WTC11 (cell line): Measurements from ENCODE around the gene MAP3K6. TPM values are rescaled to one million over a fixed set of nuclear protein-coding genes. Genes with fewer than 3 reads are reported as not detected.
A peak's percentile ranks its signal among the peaks of the same experiment; 100 is the strongest.

Experiments
- ATAC-seq: fragments of 200-7000 bp; cut with Tn5 transposase; 2 replicates; pipeline ENCODE4 v1.10.0; 2021; ENCODE audit warnings: mild to moderate bottlenecking, moderate library complexity
- CTCF ChIA-PET: fragments of 300-600 bp; sonication (Branson Sonifier 250); formaldehyde crosslinking; loops from one replicate; lab custom pipeline; 2021; ENCODE audit warnings: antibody characterized with exemption; lab: Charles Lee
- POLR2A ChIA-PET: fragments of 350-600 bp; sonication (Branson Sonifier 250); formaldehyde crosslinking; loops from one replicate; lab custom pipeline; 2021; ENCODE audit warnings: antibody characterized with exemption; lab: Charles Lee
- DNase-seq: peaks from one replicate; pipeline ENCODE4 v3.0.0; 2021; ENCODE audit warnings: low spot score
- H3K27ac Mint-ChIP-seq: 2 replicates; pipeline ENCODE4 v1.8.0; 2021; ENCODE audit warnings: mixed read lengths
- H3K27me3 Mint-ChIP-seq: 2 replicates; pipeline ENCODE4 v1.8.0; 2021; ENCODE audit warnings: low read depth, mild to moderate bottlenecking, moderate library complexity, mixed read lengths
- H3K36me3 Mint-ChIP-seq: 2 replicates; pipeline ENCODE4 v1.8.0; 2021; ENCODE audit warnings: mixed read lengths
- H3K4me1 Mint-ChIP-seq: 2 replicates; pipeline ENCODE4 v1.8.0; 2022; ENCODE audit warnings: mixed read lengths
- H3K4me3 Mint-ChIP-seq: 2 replicates; pipeline ENCODE4 v1.8.0; 2021; ENCODE audit warnings: mild to moderate bottlenecking, moderate library complexity, mixed read lengths
- H3K9me3 Mint-ChIP-seq: 2 replicates; pipeline ENCODE4 v1.8.0; 2021; ENCODE audit warnings: mixed read lengths
- ARID4B ChIP-seq: sonication (generic); formaldehyde crosslinking; IDR thresholded peaks from 2 replicates; pipeline ENCODE4 v1.8.0; 2023; ENCODE audit warnings: missing genetic modification reagents, mild to moderate bottlenecking, borderline replicate concordance
- ATF2 ChIP-seq: sonication (generic); formaldehyde crosslinking; IDR thresholded peaks from 2 replicates; pipeline ENCODE4 v1.8.1; 2022; ENCODE audit warnings: low read depth, missing genetic modification reagents, borderline replicate concordance
- ATF3 ChIP-seq: sonication (generic); formaldehyde crosslinking; conservative IDR thresholded peaks from 2 replicates; pipeline ENCODE4 v1.8.1; 2022; ENCODE audit warnings: mild to moderate bottlenecking, missing genetic modification reagents
- CREB1 ChIP-seq: sonication (generic); formaldehyde crosslinking; IDR thresholded peaks from 2 replicates; pipeline ENCODE4 v1.8.0; 2023; ENCODE audit warnings: mild to moderate bottlenecking, missing genetic modification reagents
- ELF4 ChIP-seq: sonication (generic); formaldehyde crosslinking; IDR thresholded peaks from 2 replicates; pipeline ENCODE4 v1.8.1; 2022; ENCODE audit warnings: low read depth, mild to moderate bottlenecking, moderate library complexity, missing genetic modification reagents
- GABPB1 ChIP-seq: sonication (generic); formaldehyde crosslinking; IDR thresholded peaks from 2 replicates; pipeline ENCODE4 v1.8.1; 2023; ENCODE audit warnings: mild to moderate bottlenecking, missing genetic modification reagents
- GRHL2 ChIP-seq: fragments of 250-450 bp; sonication (Bioruptor Pico); IDR thresholded peaks from 2 replicates; pipeline ENCODE4 v1.8.0; 2022; ENCODE audit warnings: mild to moderate bottlenecking, moderate library complexity; ENCODE audit not compliant: insufficient replicate concordance, severe bottlenecking
- IRF2 ChIP-seq: sonication (generic); formaldehyde crosslinking; IDR thresholded peaks from 2 replicates; pipeline ENCODE4 v1.8.0; 2022; ENCODE audit warnings: low read depth, missing genetic modification reagents, borderline replicate concordance
- JAZF1 ChIP-seq: fragments of 250-450 bp; sonication (Bioruptor Pico); IDR thresholded peaks from 2 replicates; pipeline ENCODE4 v1.9.0; 2021; ENCODE audit warnings: moderate library complexity, mild to moderate bottlenecking, inconsistent platforms
- MXD4 ChIP-seq: fragments of 250-450 bp; sonication (Bioruptor Pico); IDR thresholded peaks from 2 replicates; pipeline ENCODE4 v1.8.0; 2021; ENCODE audit warnings: mild to moderate bottlenecking, moderate library complexity, borderline replicate concordance
- NFE2L1 ChIP-seq: sonication (generic); formaldehyde crosslinking; IDR thresholded peaks from 2 replicates; pipeline ENCODE4 v1.8.1; 2023; ENCODE audit warnings: missing genetic modification reagents
- NR3C1 ChIP-seq: sonication (generic); formaldehyde crosslinking; conservative IDR thresholded peaks from 2 replicates; pipeline ENCODE4 v1.8.1; 2023; ENCODE audit warnings: low read depth, mild to moderate bottlenecking, missing genetic modification reagents
- PREB ChIP-seq: sonication (generic); formaldehyde crosslinking; IDR thresholded peaks from 2 replicates; pipeline ENCODE4 v1.8.1; 2022; ENCODE audit warnings: mild to moderate bottlenecking, missing genetic modification reagents, moderate library complexity, borderline replicate concordance
- TEAD4 ChIP-seq: sonication (generic); formaldehyde crosslinking; IDR thresholded peaks from 2 replicates; pipeline ENCODE4 v1.8.0; 2022; ENCODE audit warnings: mild to moderate bottlenecking, missing genetic modification reagents
- TP53 ChIP-seq: sonication (generic); formaldehyde crosslinking; IDR thresholded peaks from 2 replicates; pipeline ENCODE4 v1.8.1; 2023; ENCODE audit warnings: mild to moderate bottlenecking, missing genetic modification reagents
- USF1 ChIP-seq: sonication (generic); formaldehyde crosslinking; IDR thresholded peaks from 2 replicates; pipeline ENCODE4 v1.8.0; 2022; ENCODE audit warnings: mild to moderate bottlenecking, missing genetic modification reagents
- ZNF281 ChIP-seq: sonication (generic); formaldehyde crosslinking; IDR thresholded peaks from 2 replicates; pipeline ENCODE4 v1.8.0; 2023; ENCODE audit warnings: mild to moderate bottlenecking, missing genetic modification reagents
- ZNF416 ChIP-seq: fragments of 250-450 bp; sonication (Bioruptor Pico); IDR thresholded peaks from 2 replicates; pipeline ENCODE4 v1.9.0; 2021; ENCODE audit warnings: mild to moderate bottlenecking, inconsistent platforms
- total RNA-seq: library from RNA; stranded (reverse); gene quantifications from 3 replicates; pipeline ENCODE4 v1.2.3, GENCODE V29; 2021

Gene MAP3K6
- total RNA-seq, 1 experiment from 2014 or later: 15.0 TPM

- CTCF ChIA-PET: interaction anchor here (1.1 kb wide), 1 partner anchor 8 kb away, joined by 3 read pairs; no protein-coding TSS in a partner anchor
- H3K27ac Mint-ChIP-seq: no peak overlapping the region
- POLR2A ChIA-PET: no interaction called here
- no peak for DNase-seq
- H3K36me3 Mint-ChIP-seq: no peaks in the 10 kb centered on the region
- H3K27me3 Mint-ChIP-seq: peaks cover 19% of the 10 kb centered on the region
- no peak for ATAC-seq
- H3K4me1 Mint-ChIP-seq: peaks cover 7% of the 10 kb centered on the region
- no peaks in the 10 kb centered on the region for H3K9me3 Mint-ChIP-seq
- TF ChIP-seq TP53 (CRISPR knock-in tag): no peak
- no peak overlapping the region for H3K4me3 Mint-ChIP-seq
Measured at GRCh38 chr1:27314737-27315136, 52.0 kb downstream of the MAP3K6 start.

- ATAC-seq: no peak
- ChIA-PET POLR2A (interaction anchor here (0.6 kb wide), 1 partner anchor 1024 kb away, joined by 7 read pairs; no protein-coding TSS in a partner anchor), CTCF (interaction anchor here (0.6 to 9.3 kb wide), 4 partner anchors 16 to 210 kb away, joined by 3 to 124 read pairs (median 4); no protein-coding TSS in a partner anchor)
- Mint-ChIP-seq H3K27ac (no peak overlapping the region; the same call in 1 of the 2 replicates), H3K9me3 (no peaks in the 10 kb centered on the region), H3K36me3 (no peaks in the 10 kb centered on the region), H3K27me3 (peaks cover 15% of the 10 kb centered on the region), H3K4me3 (no peak overlapping the region), H3K4me1 (peaks cover 7% of the 10 kb centered on the region)
- no peak for TF ChIP-seq CREB1 (CRISPR knock-in tag)
- no peak for TF ChIP-seq ZNF416 (CRISPR knock-in tag)
- TF ChIP-seq TEAD4: no peak
- no peak for TF ChIP-seq ELF4 (CRISPR knock-in tag)
- no peak for TF ChIP-seq ATF2
- no peak for DNase-seq
Measured at GRCh38 chr1:27314169-27314568, 52.6 kb downstream of the MAP3K6 start.

- Mint-ChIP-seq H3K27ac (no peak overlapping the region; the same call in 1 of the 2 replicates), H3K4me3 (0 out of 2 replicates have a peak overlapping the region, but pooled peaks have one; percentile 50)
- no peak for TF ChIP-seq ELF4 (CRISPR knock-in tag)
- TF ChIP-seq GABPB1: no peak
- TF ChIP-seq NFE2L1 (CRISPR knock-in tag): no peak
- no peak for TF ChIP-seq ARID4B
- TF ChIP-seq USF1 (CRISPR knock-in tag): no peak
- TF ChIP-seq JAZF1 (CRISPR knock-in tag): no peak
- no peak for TF ChIP-seq PREB (CRISPR knock-in tag)
- TF ChIP-seq MXD4 (CRISPR knock-in tag): no peak
- no peak for TF ChIP-seq GRHL2 (CRISPR knock-in tag)
- TF ChIP-seq IRF2: no peak
- no peak for TF ChIP-seq ZNF416 (CRISPR knock-in tag)
- no peak for TF ChIP-seq ZNF281
- TF ChIP-seq ATF3 (CRISPR knock-in tag): no peak
- no peak for TF ChIP-seq NR3C1
Measured at GRCh38 chr1:27307874-27308598, 58.7 kb downstream of the MAP3K6 start.

More at GRCh38 chr1:27307874-27308598, 58.7 kb downstream of the MAP3K6 start:
- ChIA-PET CTCF (interaction anchor here (0.8 to 9.3 kb wide), 33 partner anchors 9 to 361 kb away, joined by 3 to 124 read pairs (median 9); partner anchors contain the start of genes CD164L2, KDF1, MAP3K6 and SYTL1), POLR2A (interaction anchor here (0.6 to 2.6 kb wide), 7 partner anchors 34 to 1361 kb away, joined by 3 to 21 read pairs (median 5); partner anchors contain the start of genes CD164L2, MAP3K6 and SYTL1)
- ATAC-seq (peak; percentile 20), DNase-seq (no peak)
- H3K9me3 Mint-ChIP-seq: no peaks in the 10 kb centered on the region
- H3K27me3 Mint-ChIP-seq: peaks cover 7% of the 10 kb centered on the region
- H3K36me3 Mint-ChIP-seq: no peaks in the 10 kb centered on the region
- peaks cover 23% of the 10 kb centered on the region for H3K4me1 Mint-ChIP-seq
